Measurements from ENCODE around the gene ERBB2.
A peak's percentile ranks its signal among the peaks of the same experiment; 100 is the strongest.
"Not testable (repeated sequence)": the region's sequence is repeated elsewhere in the genome, so short reads cannot be mapped to it uniquely, and the experiment has no call there.

ERBB2 gene

DNA sequence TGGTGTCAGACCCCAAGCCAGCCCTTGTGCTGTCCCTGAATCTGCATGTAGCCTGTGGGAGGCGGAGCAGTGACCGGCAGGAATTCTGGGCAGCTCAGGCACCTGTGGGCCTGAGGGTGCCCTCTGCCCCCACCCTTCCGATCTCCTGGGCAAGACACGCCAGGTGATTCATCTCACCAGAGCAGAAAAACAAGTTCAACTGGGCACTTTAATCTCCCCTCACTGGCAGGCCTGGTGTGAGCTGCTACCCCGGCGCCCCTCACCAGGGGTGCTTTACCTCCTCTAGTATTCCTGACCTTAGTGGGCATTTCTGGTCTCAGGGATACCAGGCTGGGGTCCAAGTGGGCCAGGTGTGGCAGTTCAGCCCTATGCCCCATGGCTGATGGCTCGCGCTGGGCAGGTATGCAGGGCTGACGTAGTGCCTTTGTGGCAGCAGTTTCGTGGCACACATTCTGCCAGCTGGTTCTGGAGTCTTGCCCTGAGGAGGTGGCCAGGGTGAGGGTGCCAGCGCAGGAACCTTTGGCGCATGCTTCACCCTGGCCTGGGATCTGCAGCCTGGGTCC is 6.0 kb downstream of the ERBB2 start:
- DNase-seq = no peak

DNA sequence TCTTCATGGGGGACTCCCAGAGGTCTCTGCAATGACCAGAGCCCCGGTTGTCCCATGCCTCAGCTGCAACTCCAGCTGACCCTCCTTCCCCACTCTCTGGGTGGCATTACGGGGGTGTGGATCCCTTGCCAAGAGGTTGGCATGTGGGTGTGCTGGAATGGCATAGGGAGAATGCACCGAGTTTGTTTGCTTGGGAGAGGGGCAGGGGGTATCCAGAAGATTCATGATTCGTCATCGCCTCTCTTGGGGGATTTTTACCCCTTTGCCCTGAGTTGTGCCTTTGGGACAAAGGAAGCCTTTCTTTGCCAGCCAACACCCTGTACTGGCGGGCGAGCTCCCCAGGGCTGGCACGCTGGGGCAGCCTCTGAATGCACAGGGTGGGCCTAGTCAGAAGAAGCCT is 6.5 kb downstream of the ERBB2 start:
- no peak for DNase-seq

DNA sequence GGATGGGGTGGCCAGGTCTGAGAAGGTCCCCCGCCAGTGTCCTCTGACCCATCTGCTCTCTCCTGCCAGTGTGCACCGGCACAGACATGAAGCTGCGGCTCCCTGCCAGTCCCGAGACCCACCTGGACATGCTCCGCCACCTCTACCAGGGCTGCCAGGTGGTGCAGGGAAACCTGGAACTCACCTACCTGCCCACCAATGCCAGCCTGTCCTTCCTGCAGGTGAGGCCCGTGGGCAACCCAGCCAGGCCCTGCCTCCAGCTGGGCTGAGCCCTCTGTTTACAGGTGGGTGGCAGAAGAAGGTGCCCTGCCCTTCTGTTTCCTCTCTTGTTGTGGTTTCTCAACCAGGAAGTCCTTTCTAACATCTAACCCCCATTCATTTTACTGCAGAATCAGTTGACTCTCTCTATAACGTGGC is 7.1 kb downstream of the ERBB2 start:
- no peak for DNase-seq

DNA sequence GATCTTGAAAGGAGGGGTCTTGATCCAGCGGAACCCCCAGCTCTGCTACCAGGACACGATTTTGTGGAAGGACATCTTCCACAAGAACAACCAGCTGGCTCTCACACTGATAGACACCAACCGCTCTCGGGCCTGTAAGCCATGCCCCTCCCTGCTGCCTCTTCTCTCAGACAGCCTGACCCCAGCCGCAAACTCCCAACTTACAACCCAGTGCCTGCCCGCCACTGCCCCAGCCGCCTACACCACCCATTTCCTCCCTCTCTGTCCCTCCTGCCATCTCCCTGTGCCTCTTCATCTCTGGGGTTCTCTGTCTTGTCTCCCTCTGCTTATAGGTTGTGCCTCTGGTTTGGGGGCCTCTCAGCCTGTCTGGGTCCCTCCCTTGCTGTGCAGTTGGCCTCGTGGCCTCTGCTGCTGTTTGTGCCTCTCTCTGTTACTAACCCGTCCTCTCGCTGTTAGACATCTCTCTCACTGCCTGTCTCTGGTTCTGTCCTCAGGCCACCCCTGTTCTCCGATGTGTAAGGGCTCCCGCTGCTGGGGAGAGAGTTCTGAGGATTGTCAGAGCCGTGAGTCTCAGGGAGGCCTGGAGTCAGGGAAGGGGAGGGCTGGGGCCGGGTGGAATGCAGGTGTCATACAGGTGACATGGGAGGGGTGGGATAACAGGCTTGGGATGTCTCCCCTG is 9.6 kb downstream of the ERBB2 start:
- no peak for DNase-seq

DNA sequence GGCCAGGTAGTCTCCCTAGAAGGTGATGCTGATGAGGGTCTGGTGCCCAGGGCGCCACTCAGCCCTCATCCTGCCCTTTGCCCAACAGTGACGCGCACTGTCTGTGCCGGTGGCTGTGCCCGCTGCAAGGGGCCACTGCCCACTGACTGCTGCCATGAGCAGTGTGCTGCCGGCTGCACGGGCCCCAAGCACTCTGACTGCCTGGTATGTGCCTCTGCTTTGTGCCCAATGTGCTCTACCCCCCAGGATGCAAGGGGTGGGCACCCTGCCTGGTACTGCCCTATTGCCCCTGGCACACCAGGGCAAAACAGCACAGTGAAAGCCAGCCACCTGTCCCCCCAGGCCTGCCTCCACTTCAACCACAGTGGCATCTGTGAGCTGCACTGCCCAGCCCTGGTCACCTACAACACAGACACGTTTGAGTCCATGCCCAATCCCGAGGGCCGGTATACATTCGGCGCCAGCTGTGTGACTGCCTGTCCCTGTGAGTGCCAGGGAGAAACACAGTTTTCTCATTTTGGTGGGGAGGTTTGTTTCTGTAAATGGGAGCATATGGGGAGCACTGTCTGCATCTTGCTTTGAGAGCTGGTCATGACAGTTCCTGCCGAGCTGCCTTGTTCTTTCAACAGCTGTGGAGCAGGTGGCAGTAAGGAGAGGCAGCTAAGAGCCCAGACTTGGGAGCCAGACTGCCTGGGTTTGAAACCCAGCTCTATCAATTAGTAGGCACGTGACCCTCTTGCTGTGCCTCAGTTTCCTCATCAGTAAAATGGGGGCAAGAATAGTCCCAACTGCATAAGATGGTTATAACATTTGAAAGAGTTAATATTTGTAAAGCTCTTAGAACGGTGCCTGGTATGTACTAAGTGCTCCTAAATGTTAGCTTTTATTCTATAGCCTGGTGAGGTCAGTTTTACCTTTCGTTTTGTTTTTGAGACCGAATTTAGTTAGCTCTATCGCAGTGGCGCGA is 10.4 kb downstream of the ERBB2 start:
- DNase-seq = peak; percentile 51

- DNase-seq = not testable (repeated sequence)
These were observed 11.2 kb downstream of the ERBB2 start for GRCh38 chr17:39711071-39711470.

DNA sequence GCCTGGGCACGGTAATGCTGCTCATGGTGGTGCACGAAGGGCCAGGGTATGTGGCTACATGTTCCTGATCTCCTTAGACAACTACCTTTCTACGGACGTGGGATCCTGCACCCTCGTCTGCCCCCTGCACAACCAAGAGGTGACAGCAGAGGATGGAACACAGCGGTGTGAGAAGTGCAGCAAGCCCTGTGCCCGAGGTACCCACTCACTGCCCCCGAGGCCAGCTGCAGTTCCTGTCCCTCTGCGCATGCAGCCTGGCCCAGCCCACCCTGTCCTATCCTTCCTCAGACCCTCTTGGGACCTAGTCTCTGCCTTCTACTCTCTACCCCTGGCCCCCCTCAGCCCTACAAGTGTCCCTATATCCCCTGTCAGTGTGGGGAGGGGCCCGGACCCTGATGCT is 12.0 kb downstream of the ERBB2 start:
- no peak for DNase-seq

DNA sequence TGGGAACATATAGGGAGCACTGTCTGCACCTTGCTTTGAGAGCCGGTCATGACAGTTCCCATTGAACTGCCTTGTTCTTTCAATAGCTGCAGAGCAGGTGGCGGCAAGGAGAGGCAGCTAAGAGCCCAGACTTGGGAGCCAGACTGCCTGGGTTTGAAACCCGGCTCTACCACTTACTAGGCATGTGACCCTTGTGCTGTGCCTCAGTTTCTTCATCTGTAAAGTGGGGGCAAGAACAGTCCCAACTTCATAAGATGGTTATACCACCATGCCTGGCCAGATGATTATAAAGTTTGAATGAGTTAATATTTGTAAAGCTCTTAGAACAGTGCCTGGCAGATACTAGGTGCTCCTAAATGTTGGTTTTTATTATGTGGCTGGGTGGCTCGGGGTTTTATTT is 14.4 kb downstream of the ERBB2 start:
- DNase-seq = no peak

- no peak for DNase-seq
These were observed 15.7 kb downstream of the ERBB2 start for GRCh38 chr17:39715375-39716072.

- DNase-seq = no peak
These were observed 16.4 kb downstream of the ERBB2 start for GRCh38 chr17:39716073-39716818.

- no peak for DNase-seq
These were observed 17.1 kb downstream of the ERBB2 start for GRCh38 chr17:39716879-39717536.

- DNase-seq = no peak
These were observed 17.8 kb downstream of the ERBB2 start for GRCh38 chr17:39717660-39718059.

GRCh38 chr17:39719563-39720355 is 19.9 kb downstream of the ERBB2 start:
- DNase-seq = no peak

GRCh38 chr17:39722104-39722503 is 22.2 kb downstream of the ERBB2 start:
- DNase-seq = no peak

DNA sequence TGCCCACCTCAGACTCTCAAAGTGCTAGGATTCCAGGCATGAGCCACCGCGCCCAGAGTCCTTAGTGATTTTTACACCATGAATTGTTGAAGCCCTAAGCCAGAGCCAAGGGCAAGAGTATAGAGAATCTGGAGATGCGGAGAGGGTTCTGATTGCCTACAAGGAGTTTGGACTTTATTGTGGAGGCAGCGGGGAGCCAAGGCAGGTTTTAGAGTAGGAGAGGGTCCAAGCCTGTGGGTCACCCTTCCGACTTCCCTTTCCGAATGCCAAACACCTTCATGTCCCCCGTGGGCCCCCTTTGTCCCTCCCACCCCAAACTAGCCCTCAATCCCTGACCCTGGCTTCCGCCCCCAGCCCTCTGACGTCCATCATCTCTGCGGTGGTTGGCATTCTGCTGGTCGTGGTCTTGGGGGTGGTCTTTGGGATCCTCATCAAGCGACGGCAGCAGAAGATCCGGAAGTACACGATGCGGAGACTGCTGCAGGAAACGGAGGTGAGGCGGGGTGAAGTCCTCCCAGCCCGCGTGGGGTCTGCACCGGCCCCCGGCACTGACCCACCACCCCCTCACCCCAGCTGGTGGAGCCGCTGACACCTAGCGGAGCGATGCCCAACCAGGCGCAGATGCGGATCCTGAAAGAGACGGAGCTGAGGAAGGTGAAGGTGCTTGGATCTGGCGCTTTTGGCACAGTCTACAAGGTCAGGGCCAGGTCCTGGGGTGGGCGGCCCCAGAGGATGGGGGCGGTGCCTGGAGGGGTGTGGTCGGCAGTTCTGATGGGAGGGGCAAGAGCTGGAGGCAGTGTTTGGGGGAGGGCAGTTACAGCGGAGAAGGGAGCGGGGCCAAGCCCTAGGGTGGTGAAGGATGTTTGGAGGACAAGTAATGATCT is 23.3 kb downstream of the ERBB2 start:
- no peak for DNase-seq

GRCh38 chr17:39724731-39725130 is 24.9 kb downstream of the ERBB2 start:
- no peak for DNase-seq

- DNase-seq = not testable (repeated sequence)
These were observed 26.1 kb downstream of the ERBB2 start for GRCh38 chr17:39725923-39726322.

DNA sequence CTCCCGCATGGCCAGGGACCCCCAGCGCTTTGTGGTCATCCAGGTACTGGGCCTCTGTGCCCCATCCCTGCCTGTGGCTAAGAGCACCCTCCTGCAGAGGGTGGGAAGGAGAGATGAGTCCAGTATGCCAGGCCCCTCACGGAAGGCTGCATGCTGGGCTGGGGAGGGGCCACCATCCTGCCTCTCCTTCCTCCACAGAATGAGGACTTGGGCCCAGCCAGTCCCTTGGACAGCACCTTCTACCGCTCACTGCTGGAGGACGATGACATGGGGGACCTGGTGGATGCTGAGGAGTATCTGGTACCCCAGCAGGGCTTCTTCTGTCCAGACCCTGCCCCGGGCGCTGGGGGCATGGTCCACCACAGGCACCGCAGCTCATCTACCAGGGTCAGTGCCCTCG is 26.8 kb downstream of the ERBB2 start:
- DNase-seq = no peak

DNA sequence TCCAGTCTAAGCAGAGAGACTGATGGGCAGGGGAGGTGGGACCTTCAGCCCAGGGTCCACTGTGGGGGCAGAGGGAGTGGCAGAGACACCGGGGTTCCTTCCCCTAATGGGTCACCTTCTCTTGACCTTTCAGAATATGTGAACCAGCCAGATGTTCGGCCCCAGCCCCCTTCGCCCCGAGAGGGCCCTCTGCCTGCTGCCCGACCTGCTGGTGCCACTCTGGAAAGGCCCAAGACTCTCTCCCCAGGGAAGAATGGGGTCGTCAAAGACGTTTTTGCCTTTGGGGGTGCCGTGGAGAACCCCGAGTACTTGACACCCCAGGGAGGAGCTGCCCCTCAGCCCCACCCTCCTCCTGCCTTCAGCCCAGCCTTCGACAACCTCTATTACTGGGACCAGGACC is 27.7 kb downstream of the ERBB2 start:
- DNase-seq = no peak

DNA sequence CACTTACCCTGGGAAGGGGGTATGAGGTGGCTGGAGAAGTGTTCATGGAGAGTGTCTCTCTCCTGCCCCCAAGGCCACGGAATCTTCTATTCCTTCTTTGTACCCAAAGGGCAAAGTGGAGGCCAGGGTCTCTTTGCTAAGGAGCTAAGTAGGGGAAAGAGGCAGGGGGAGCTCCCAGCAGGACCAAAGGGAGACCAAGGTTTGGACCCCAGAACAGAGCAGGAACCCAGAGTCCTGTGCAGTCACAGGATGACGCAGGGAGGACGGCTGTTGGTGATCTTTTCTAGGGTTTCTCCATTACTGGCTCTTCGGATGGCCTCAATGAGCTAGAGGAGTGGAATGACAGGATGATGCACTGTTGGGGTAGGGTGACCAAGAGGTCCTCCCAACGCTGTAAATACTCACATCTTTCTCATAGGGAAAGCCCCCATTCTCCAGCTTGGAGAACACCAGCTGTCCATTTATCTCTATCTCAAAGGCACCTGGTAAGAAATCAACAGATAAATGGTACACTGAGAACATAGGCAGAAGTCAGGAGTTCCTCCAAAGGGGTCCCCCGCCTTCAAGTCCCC is 29.5 kb downstream of the ERBB2 start:
- DNase-seq = no peak
